Fibroblast of lung (primary cell): Measurements from ENCODE around the gene TMCO5A. TPM values are rescaled to one million over a fixed set of nuclear protein-coding genes. Genes with fewer than 3 reads are reported as not detected.
"Not testable (repeated sequence)": the region's sequence is repeated elsewhere in the genome, so short reads cannot be mapped to it uniquely, and the experiment has no call there.

Experiments used
- DNase-seq, 2 donors: peaks; one replicate each; pipeline versions ENCODE4 v3.0.0 to v3.0.0-alpha.2; 2010; ENCODE audit warnings: low read depth in 2 of 2
- H2AFZ ChIP-seq: 2 replicates; pipeline ENCODE4 v1.5.1; 2012; ENCODE audit warnings: low read length, control low read depth, inconsistent platforms
- H3K27ac ChIP-seq: 2 replicates; pipeline ENCODE4 v1.5.1; 2011; ENCODE audit warnings: low read length, control low read depth; ENCODE audit not compliant: insufficient read depth
- H3K27me3 ChIP-seq: 2 replicates; pipeline ENCODE4 v1.5.1; 2011; ENCODE audit warnings: mild to moderate bottlenecking, low read length; ENCODE audit not compliant: control insufficient read depth, insufficient read depth
- H3K36me3 ChIP-seq: 2 replicates; pipeline ENCODE4 v1.5.1; 2011; ENCODE audit warnings: low read length; ENCODE audit not compliant: control insufficient read depth, insufficient read depth
- H3K4me1 ChIP-seq: 2 replicates; pipeline ENCODE4 v1.5.1; 2011; ENCODE audit warnings: low read length; ENCODE audit not compliant: control insufficient read depth, insufficient read depth; ENCODE audit errors: extremely low read depth
- H3K4me2 ChIP-seq: 2 replicates; pipeline ENCODE4 v1.5.1; 2011; ENCODE audit warnings: low read length, control low read depth; ENCODE audit not compliant: insufficient read depth; ENCODE audit errors: extremely low read depth
- H3K4me3 ChIP-seq, 4 experiments: fragments of 200-600 bp in 1 of 4; sonication (generic) in 1 of 4; replicated peaks in 1 of 4; 2 replicates each; pipeline ENCODE4 v1.5.1; 2011 to 2016; ENCODE audit warnings: low read length in 4 of 4, low read depth in 3 of 4, mild to moderate bottlenecking in 3 of 4, control low read depth in 2 of 4, inconsistent platforms in 1 of 4, mixed read lengths in 1 of 4; ENCODE audit not compliant: insufficient read depth in 1 of 4; ENCODE audit errors: control extremely low read depth in 1 of 4
- H3K79me2 ChIP-seq: 2 replicates; pipeline ENCODE4 v1.5.1; 2012; ENCODE audit warnings: mild to moderate bottlenecking, low read length, inconsistent platforms; ENCODE audit not compliant: control insufficient read depth, insufficient read depth
- H3K9ac ChIP-seq: 2 replicates; pipeline ENCODE4 v1.5.1; 2011; ENCODE audit warnings: mild to moderate bottlenecking, low read length, control low read depth; ENCODE audit not compliant: insufficient read depth
- H3K9me3 ChIP-seq: 2 replicates; pipeline ENCODE4 v1.5.1; 2012; ENCODE audit warnings: low read depth, low read length; ENCODE audit not compliant: control insufficient read depth, insufficient read depth
- H4K20me1 ChIP-seq: 2 replicates; pipeline ENCODE4 v1.5.1; 2011; ENCODE audit warnings: low read length; ENCODE audit not compliant: control insufficient read depth, insufficient read depth; ENCODE audit errors: extremely low read depth
- CTCF ChIP-seq, 2 donors: IDR thresholded peaks in 1 of 2; conservative IDR thresholded peaks in 1 of 2; 1 replicate in 1 of 2; 2 replicates in 1 of 2; pipeline ENCODE4 v1.5.1; 2011 to 2012; ENCODE audit warnings: low read length in 2 of 2, control low read depth in 1 of 2, inconsistent platforms in 1 of 2, low read depth in 1 of 2, mild to moderate bottlenecking in 1 of 2
- EZH2 ChIP-seq: IDR thresholded peaks from 2 replicates; pipeline ENCODE4 v1.5.1; 2012; ENCODE audit warnings: low read length, control low read depth, mild to moderate bottlenecking; ENCODE audit errors: missing control alignments
- polyA plus RNA-seq, 2 donors: library from polyadenylated mRNA; depleted of rRNA in 1 of 2; stranded (reverse) in 1 of 2; unstranded in 1 of 2; fragments of >200 nt; gene quantifications; 2 replicates each; pipeline ENCODE4 v1.2.1, GENCODE V29; 2011 to 2012; ENCODE audit warnings: missing spikeins in 1 of 2
- total RNA-seq: library from RNA; depleted of rRNA; stranded (reverse); fragments of >200 nt; gene quantifications from 2 replicates; pipeline ENCODE4 v1.2.1, GENCODE V29; 2014

The TMCO5A gene
- total and polyA plus RNA-seq, 2 donors (not counting 1 experiment from before 2014, with no cell fraction given): not detected

- Histone ChIP-seq H3K9ac (no peak overlapping the region), H2AFZ (no peak overlapping the region), H3K9me3 (no peaks in the 10 kb centered on the region), H3K79me2 (no peaks in the 10 kb centered on the region), H3K4me2 (no peak overlapping the region), H3K4me3 (no peak overlapping the region), H3K36me3 (no peaks in the 10 kb centered on the region), H3K27me3 (no peaks in the 10 kb centered on the region), H4K20me1 (no peaks in the 10 kb centered on the region), H3K27ac (no peak overlapping the region), H3K4me1 (no peaks in the 10 kb centered on the region)
- no peak for TF ChIP-seq EZH2
- no peak for TF ChIP-seq CTCF (conservative IDR thresholded peaks at IDR 0.05 in 1 of 2, IDR thresholded peaks at IDR 0.05 in 1 of 2; ENCODE audit: low read depth in 1 of 2, low read length in 2 of 2)
- DNase-seq: no peak
These were observed 7.3 kb downstream of the TMCO5A start for GRCh38 chr15:37941779-37942178.

- no peak for DNase-seq
- H3K4me3 ChIP-seq: no peak overlapping the region
- H3K27me3 ChIP-seq: peaks cover 15% of the 10 kb centered on the region
- TF ChIP-seq CTCF (conservative IDR thresholded peaks at IDR 0.05 in 1 of 2, IDR thresholded peaks at IDR 0.05 in 1 of 2; ENCODE audit: low read depth in 1 of 2, low read length in 2 of 2) (no peak), EZH2 (no peak)
- H3K27ac ChIP-seq: no peak overlapping the region
- H3K9me3 ChIP-seq: no peaks in the 10 kb centered on the region
- no peak overlapping the region for H3K9ac ChIP-seq
- no peaks in the 10 kb centered on the region for H3K36me3 ChIP-seq
- H3K4me1 ChIP-seq: no peaks in the 10 kb centered on the region
- H2AFZ ChIP-seq: no peak overlapping the region
- H4K20me1 ChIP-seq: no peaks in the 10 kb centered on the region
- no peaks in the 10 kb centered on the region for H3K79me2 ChIP-seq
- no peak overlapping the region for H3K4me2 ChIP-seq
These were observed 17.6 kb downstream of the TMCO5A start for GRCh38 chr15:37951999-37952398.

GRCh38 chr15:37960742-37961141 lies 26.3 kb downstream of the TMCO5A start:
- H3K9me3 ChIP-seq, H4K20me1 ChIP-seq, H3K9ac ChIP-seq, H3K4me3 ChIP-seq, H2AFZ ChIP-seq, H3K27ac ChIP-seq, H3K4me2 ChIP-seq, H3K36me3 ChIP-seq, H3K4me1 ChIP-seq, H3K79me2 ChIP-seq, H3K27me3 ChIP-seq, DNase-seq: not testable (repeated sequence)
